ENCODE data around the gene PITHD1.
"Not testable (repeated sequence)": the region's sequence is repeated elsewhere in the genome, so short reads cannot be mapped to it uniquely, and the experiment has no call there.

DNA sequence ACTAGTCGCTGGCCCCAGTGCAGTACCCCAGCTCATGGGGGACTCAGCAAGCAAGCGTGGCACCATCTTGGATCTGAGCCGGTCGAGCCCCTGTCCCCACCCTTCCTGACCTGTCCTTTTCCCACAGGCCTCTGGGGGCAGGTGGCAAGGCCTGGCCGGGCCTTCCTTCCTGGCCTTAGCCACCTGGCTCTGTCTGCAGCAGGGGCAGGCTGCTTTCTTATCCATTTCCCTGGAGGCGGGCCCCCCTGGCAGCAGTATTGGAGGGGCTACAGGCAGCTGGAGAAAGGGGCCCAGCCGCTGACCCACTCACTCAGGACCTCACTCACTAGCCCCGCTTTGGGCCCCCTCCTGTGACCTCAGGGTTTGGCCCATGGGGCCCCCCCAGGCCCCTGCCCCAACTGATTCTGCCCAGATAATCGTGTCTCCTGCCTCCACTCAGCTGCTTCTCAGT lies 16.5 kb downstream of the PITHD1 start:
- TF ChIP-seq, protein P1, sequence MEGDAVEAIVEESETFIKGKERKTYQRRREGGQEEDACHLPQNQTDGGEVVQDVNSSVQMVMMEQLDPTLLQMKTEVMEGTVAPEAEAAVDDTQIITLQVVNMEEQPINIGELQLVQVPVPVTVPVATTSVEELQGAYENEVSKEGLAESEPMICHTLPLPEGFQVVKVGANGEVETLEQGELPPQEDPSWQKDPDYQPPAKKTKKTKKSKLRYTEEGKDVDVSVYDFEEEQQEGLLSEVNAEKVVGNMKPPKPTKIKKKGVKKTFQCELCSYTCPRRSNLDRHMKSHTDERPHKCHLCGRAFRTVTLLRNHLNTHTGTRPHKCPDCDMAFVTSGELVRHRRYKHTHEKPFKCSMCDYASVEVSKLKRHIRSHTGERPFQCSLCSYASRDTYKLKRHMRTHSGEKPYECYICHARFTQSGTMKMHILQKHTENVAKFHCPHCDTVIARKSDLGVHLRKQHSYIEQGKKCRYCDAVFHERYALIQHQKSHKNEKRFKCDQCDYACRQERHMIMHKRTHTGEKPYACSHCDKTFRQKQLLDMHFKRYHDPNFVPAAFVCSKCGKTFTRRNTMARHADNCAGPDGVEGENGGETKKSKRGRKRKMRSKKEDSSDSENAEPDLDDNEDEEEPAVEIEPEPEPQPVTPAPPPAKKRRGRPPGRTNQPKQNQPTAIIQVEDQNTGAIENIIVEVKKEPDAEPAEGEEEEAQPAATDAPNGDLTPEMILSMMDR (IDR thresholded peaks at IDR 0.05), result not testable (repeated sequence)
- TF ChIP-seq EP300, POLR2A (IDR thresholded peaks at IDR 0.05): not testable (repeated sequence)
